GM18909 (cell line): ENCODE results near the gene CDC45.
"Not testable (repeated sequence)": the region's sequence is repeated elsewhere in the genome, so short reads cannot be mapped to it uniquely, and the experiment has no call there.

Source experiments
- ATAC-seq: cut with Tn5 transposase; IDR thresholded peaks from one replicate; pipeline ENCODE4 v1.9.1; 2021; ENCODE audit warnings: mild to moderate bottlenecking; ENCODE audit not compliant: unreplicated experiment, poor library complexity

CDC45 gene

GRCh38 chr22:19548427-19548826 is 68.7 kb downstream of the CDC45 start:
- not testable (repeated sequence) for ATAC-seq

DNA sequence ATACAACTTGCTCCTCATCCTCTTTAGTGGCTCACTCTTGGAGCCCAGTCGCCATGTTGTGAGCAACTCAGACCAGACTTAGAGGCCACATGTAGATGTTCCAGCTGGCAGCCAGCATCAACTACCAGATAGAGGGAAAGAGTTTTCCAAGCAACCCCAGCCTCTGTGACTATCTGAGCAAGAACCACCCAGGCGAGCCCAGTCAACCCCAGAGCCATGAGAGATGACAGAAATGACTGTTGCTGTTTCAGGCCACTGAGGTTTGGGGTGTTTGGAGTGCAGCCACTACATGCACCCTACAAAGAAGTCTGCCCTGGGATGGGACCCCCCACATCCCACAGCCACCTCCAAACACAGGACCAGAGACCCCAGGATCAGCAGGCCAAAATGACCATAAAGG is 69.2 kb downstream of the CDC45 start:
- no peak for ATAC-seq

DNA sequence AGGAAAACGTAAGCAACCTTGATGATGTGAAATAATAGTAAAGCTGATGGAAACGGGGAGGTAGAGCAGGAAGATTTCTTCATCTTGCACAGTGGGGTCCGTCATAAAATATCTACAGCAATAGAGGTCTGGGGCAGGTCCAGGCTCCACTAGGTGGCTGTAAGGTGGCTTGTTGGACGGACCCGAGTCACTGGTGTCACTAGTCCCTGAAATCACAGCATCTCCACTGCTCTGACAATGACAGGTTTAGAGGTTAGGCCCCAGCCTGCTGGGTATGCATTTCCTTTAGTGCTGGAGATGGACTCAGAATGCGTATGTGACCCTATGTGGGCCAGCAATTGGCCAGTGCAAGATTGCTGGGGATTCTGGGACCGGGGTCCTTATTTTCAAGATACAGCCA is 69.7 kb downstream of the CDC45 start:
- no peak for ATAC-seq

DNA sequence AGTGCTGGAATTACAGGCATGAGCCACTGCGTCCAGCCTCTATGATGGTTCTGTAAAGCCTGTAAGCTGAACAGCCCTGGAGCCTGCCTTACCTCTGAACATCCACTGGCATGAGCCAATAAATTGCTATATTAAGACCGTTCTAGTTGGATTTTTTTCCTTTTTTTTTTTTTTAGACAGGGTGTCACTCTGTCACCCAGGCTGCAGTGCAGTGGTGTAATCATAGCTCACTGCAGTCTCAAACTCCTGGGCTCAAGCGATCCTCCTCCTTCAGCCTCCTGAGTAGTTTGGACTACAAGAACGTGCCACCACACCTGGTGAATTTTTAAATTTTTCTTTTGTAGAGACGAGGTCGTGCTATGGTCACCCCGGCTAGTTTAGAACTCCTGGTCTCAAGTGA is 70.7 kb downstream of the CDC45 start:
- ATAC-seq, result no peak

DNA sequence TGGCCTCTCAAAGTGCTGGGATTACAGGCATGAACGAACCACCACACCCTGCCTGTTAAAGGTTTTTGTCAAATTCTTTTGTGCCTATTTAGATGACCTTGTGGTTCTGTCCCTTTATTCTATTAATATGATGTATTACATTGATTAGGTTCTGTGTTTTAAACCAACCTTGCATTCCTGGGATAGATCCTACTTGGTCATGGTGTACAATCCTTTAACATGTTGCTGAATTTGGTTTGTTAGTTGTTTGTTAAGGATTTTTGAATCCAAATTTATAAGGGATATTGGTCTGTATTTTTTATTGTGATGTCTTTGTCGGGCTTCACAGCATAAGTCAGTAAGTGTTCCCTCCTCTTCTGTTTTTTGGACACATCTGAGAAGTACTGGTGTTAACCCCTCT is 73.5 kb downstream of the CDC45 start:
- ATAC-seq, result no peak

GRCh38 chr22:19554834-19555404 is 75.2 kb downstream of the CDC45 start:
- no peak for ATAC-seq

DNA sequence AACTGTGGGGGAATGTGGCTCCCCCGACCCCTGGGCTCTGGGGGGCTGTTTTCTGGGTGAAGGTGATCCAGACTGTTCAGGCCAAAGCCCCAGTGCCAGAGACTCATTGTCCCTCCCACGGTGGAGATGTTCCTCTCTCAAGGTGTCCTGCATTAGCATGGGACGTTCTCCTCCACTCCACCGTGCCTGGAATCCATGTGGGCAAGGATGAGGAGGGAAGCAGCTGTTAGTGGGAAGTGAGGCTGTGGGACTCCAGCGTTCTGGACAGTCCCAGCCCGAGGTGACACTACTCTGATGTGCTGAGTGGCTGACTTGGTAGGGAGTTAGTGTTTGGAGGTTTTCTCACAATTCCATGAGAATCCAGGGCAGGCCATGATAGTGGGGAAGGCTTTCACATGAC is 75.9 kb downstream of the CDC45 start:
- no peak for ATAC-seq

DNA sequence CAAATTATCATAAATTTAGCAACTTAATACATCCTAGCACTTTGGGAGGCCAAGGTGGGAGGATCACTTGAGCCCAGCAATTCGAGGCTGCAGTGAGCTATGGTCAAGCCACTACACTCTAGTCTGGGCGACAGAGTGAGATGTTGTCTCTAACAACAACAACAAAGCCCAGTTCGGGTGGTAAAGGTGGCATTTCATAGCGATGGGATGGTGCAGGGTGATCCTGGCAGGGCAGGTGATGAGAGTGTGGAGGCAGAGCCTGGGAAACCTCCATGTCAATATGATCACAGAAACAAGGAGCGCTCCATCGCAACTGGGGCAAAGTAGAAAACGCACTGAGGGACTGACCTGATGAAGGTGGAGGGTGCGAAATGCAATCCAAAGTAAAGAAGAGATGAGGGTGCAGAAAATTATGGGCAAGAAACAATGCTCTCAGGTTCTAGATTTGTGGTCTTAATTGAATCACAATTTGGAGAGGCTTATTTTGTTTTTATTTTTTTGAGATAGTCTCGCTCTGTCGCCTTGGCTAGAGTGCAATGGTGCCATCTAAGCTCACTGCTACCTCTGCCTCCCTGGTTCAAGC is 77.3 kb downstream of the CDC45 start:
- no peak for ATAC-seq

GRCh38 chr22:19559324-19559811 is 79.6 kb downstream of the CDC45 start:
- no peak for ATAC-seq

GRCh38 chr22:19559956-19560355 is 80.2 kb downstream of the CDC45 start:
- no peak for ATAC-seq

GRCh38 chr22:19565382-19566278 is 85.9 kb downstream of the CDC45 start:
- no peak for ATAC-seq

DNA sequence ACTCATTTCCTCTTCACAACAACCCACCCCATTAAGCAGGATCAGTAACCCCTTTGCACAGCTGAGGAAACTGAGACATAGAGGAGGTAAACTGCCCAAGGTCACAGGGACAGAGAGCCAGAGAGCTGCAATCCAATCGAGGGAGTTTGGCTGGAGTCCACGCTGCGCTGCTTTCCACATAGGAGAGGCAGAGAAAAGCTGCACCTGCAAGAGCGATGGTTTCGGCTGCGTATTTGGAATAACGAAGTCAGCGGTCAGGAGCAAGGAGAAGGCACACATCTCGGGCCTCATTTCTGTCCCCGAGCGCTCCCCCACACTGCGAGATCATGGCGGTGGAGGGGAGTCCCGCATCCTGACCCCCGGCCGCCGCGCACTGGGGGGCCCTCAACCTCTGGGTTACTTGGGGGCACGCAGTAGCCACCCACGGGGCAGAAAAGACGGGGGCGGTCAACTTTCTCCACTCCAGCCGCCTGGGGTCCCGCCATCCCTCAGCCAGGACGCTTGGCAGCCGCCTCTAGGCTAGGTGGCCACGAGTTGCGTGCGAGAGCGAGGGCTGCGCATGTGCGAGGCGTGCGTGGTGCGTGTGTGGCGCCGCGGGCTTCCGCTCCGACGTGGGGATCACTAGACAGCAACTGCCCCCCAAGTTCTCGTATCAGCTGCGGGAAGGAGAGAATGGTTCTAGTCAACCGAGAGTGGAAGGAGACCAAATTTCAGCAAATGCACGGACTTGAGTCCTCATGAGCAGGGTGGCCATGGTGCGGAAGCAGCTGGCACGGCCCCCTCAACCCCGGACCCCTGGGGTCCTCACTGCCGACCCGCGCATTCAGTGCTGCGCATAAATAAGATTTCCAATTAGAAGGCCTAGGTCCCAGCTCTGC is 86.8 kb downstream of the CDC45 start:
- no peak for ATAC-seq

DNA sequence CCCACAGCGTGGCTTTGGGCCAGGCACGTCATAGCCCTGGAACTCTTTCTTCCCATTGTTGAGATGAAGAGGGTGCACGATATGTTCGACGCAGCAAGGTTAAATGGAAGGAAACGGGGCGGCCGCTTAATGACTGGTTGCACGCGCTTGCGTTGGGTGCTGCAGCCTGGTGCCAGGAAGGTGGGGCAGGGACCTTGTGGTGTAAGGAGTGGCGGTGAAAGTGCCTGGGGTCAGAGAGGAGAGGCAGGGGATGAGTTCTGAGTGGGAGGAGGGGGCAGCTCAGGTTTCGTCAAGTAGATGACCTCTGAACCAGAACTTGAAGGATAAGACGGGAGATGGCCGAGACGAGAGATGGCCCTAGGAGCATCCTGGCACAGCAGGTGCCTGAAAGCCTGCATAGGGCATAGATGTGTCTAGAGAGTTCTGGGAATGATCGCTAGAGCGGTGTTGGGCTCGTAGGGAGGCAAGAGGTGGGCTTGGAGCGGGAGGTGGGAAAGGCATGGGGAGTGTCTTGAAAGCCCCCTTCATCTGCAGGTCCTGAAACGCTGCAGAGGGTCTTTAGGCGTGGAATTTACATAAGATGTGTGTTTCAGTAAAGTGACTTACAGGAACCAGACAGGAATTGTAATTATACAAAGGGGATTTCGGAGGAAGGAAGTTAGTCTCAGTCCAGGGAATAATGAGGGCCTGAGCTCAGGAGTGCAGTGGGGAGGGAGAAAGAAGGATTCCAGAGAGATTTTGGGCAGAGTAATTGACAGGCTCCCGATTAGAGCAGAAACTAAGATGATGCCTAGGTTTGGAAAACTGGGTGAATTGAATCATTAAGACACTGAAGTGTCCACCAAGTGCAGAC is 87.7 kb downstream of the CDC45 start:
- ATAC-seq, result no peak

GRCh38 chr22:19568337-19569275 is 88.9 kb downstream of the CDC45 start:
- ATAC-seq, result no peak

DNA sequence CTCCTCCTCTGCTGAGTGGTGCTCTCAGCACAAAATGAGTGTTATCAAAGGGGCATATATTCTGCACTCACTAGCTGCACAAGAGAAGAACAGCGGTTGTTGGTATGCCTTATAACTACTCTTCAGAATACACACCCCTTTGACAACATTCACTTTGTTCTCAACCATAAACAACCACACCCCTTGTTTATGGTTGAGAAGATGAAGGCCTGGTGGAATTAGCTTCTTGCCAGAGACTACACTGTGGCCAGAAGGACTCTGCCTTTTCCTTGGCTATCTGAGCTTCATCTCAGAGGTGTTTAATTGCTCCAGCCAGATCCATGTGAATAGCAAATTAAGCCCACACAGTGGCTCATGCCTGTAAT is 89.5 kb downstream of the CDC45 start:
- ATAC-seq, result no peak

DNA sequence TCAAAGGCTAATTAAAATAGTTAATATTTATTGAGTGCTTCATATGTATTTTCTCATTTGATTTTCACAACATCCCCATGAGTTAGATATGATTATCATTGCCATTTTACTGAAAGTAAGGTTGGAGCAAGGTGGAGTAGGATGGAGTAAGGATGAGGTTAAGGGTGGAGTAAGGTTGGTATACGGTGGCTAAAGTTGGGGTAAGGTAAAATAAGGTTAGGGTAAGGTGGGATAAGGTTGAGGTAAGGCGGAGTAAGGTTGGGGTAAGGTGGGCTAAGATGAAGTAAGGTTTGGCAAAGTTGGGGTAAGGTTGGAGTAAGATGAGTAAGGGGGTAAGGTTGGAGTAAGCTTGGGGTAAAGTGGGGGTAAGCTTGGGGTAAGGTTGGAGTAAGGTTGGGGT is 90.3 kb downstream of the CDC45 start:
- no peak for ATAC-seq
